Kidney epithelial cell (primary cell): Measurements from ENCODE around the gene DNER. TPM values are rescaled to one million over a fixed set of nuclear protein-coding genes. Genes with fewer than 3 reads are reported as not detected.

Experiments
- DNase-seq: peaks from one replicate; pipeline ENCODE4 v3.0.0-alpha.2; 2010; ENCODE audit warnings: low read depth
- H3K27me3 ChIP-seq: 2 replicates; pipeline ENCODE4 v1.6.0; 2011; ENCODE audit warnings: low read length; ENCODE audit not compliant: control insufficient read depth, insufficient read depth
- H3K36me3 ChIP-seq: 2 replicates; pipeline ENCODE4 v1.5.1; 2011; ENCODE audit warnings: low read length; ENCODE audit not compliant: control insufficient read depth, insufficient read depth
- H3K4me3 ChIP-seq: 2 replicates; pipeline ENCODE4 v1.5.1; 2011; ENCODE audit warnings: low read depth, mild to moderate bottlenecking, control low read depth, low read length
- CTCF ChIP-seq: IDR thresholded peaks from 2 replicates; pipeline ENCODE4 v1.5.1; 2011; ENCODE audit warnings: mild to moderate bottlenecking, moderate library complexity, low read length, control low read depth, inconsistent platforms; ENCODE audit not compliant: insufficient read depth, poor library complexity, severe bottlenecking
- total RNA-seq: library from RNA; depleted of rRNA; stranded (reverse); fragments of >200 nt; gene quantifications from 2 replicates; pipeline ENCODE4 v1.2.3, GENCODE V29; 2015

DNER gene
- total RNA-seq, 1 donor from 2014 or later = 5.5 TPM

GRCh38 chr2:229437467-229437866 lies 276.9 kb downstream of the DNER start:
- Histone ChIP-seq H3K36me3 (no peaks in the 10 kb centered on the region), H3K27me3 (no peaks in the 10 kb centered on the region), H3K4me3 (no peak overlapping the region)
- no peak for DNase-seq
- no peak for TF ChIP-seq CTCF

GRCh38 chr2:229434187-229434586 lies 280.2 kb downstream of the DNER start:
- H3K4me3 ChIP-seq = no peak overlapping the region
- no peaks in the 10 kb centered on the region for H3K27me3 ChIP-seq
- TF ChIP-seq CTCF = no peak
- DNase-seq = no peak
- H3K36me3 ChIP-seq = no peaks in the 10 kb centered on the region

- DNase-seq = no peak
- no peak overlapping the region for H3K4me3 ChIP-seq
- H3K36me3 ChIP-seq = no peaks in the 10 kb centered on the region
- no peaks in the 10 kb centered on the region for H3K27me3 ChIP-seq
- TF ChIP-seq CTCF = no peak
These were observed 281.0 kb downstream of the DNER start for GRCh38 chr2:229433351-229433750.

- no peak for DNase-seq
- H3K36me3 ChIP-seq = no peaks in the 10 kb centered on the region
- TF ChIP-seq CTCF = peak; percentile 41
- no peak overlapping the region for H3K4me3 ChIP-seq
- no peaks in the 10 kb centered on the region for H3K27me3 ChIP-seq
These were observed 282.9 kb downstream of the DNER start for GRCh38 chr2:229431327-229431954.

- Histone ChIP-seq H3K36me3 (no peaks in the 10 kb centered on the region), H3K4me3 (no peak overlapping the region), H3K27me3 (no peaks in the 10 kb centered on the region)
- no peak for TF ChIP-seq CTCF
- DNase-seq = no peak
These were observed 284.8 kb downstream of the DNER start for GRCh38 chr2:229429589-229429988.

- Histone ChIP-seq H3K4me3 (no peak overlapping the region), H3K36me3 (no peaks in the 10 kb centered on the region), H3K27me3 (no peaks in the 10 kb centered on the region)
- no peak for DNase-seq
- no peak for TF ChIP-seq CTCF
These were observed 287.9 kb downstream of the DNER start for GRCh38 chr2:229426464-229426863.
